ENCODE results near the gene DSCAM. TPM values are rescaled to one million over a fixed set of nuclear protein-coding genes. Genes with fewer than 3 reads are reported as not detected.
"Not testable (repeated sequence)": the region's sequence is repeated elsewhere in the genome, so short reads cannot be mapped to it uniquely, and the experiment has no call there.

DSCAM gene
- total RNA-seq, 2 experiments from 2014 or later = not detected

DNA sequence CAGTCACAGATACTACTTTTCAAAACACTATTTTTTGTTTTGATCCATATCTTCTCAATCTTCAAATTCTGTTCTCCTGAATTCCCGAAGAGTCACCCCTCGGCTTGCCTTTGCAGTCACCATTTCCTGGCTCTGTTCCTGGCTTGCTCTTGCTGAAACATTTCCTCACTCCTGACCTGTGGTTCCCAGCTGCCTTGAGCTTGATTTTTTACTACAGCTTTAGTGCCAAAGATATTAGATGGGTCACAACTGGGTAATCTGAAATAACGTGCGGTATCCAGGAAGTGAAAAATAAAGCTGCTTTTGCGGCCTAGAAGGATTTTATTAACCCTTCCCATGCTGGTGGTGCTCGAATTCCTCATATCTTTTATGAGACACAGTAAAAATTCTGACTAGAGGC lies 660.9 kb downstream of the DSCAM start:
- H3K36me3 Mint-ChIP-seq (ENCODE audit: low read depth) = no peaks in the 10 kb centered on the region
- no peak overlapping the region for H3K27ac Mint-ChIP-seq
- no peaks in the 10 kb centered on the region for H3K27me3 Mint-ChIP-seq
- DNase-seq = no peak
- H3K4me3 ChIP-seq (ENCODE audit: low read length) = no peak overlapping the region
- no peak for ATAC-seq (ENCODE audit: poor library complexity)
- intact Hi-C loops (cut with DNase I, micrococcal nuclease) = no loop called here
- POLR2A ChIA-PET = no interaction called here
- H3K4me1 ChIP-seq (ENCODE audit: insufficient read depth, low read length) = no peaks in the 10 kb centered on the region
- no peaks in the 10 kb centered on the region for H3K27me3 ChIP-seq (ENCODE audit: control insufficient read depth in 1 of 2, insufficient read depth in 2 of 2, low read length in 2 of 2)
- no peak overlapping the region for H3K27ac ChIP-seq (ENCODE audit: low read depth in 1 of 2, low read length in 2 of 2)
- H3K4me3 Mint-ChIP-seq = no peak overlapping the region
- peaks cover 0 to 36% of the 10 kb centered on the region in 2 experiments for H3K9me3 ChIP-seq (ENCODE audit: control insufficient read depth in 1 of 2, insufficient read depth in 1 of 2, low read length in 2 of 2)
- H3K4me1 Mint-ChIP-seq (ENCODE audit: low read depth) = no peaks in the 10 kb centered on the region
- no peaks in the 10 kb centered on the region for H3K36me3 ChIP-seq (ENCODE audit: insufficient read depth, low read length)
- peaks cover 13% of the 10 kb centered on the region for H3K9me3 Mint-ChIP-seq
- TF ChIP-seq, protein P1, sequence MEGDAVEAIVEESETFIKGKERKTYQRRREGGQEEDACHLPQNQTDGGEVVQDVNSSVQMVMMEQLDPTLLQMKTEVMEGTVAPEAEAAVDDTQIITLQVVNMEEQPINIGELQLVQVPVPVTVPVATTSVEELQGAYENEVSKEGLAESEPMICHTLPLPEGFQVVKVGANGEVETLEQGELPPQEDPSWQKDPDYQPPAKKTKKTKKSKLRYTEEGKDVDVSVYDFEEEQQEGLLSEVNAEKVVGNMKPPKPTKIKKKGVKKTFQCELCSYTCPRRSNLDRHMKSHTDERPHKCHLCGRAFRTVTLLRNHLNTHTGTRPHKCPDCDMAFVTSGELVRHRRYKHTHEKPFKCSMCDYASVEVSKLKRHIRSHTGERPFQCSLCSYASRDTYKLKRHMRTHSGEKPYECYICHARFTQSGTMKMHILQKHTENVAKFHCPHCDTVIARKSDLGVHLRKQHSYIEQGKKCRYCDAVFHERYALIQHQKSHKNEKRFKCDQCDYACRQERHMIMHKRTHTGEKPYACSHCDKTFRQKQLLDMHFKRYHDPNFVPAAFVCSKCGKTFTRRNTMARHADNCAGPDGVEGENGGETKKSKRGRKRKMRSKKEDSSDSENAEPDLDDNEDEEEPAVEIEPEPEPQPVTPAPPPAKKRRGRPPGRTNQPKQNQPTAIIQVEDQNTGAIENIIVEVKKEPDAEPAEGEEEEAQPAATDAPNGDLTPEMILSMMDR (IDR thresholded peaks at IDR 0.05) = no peak
- CTCF ChIA-PET = no interaction called here

DNA sequence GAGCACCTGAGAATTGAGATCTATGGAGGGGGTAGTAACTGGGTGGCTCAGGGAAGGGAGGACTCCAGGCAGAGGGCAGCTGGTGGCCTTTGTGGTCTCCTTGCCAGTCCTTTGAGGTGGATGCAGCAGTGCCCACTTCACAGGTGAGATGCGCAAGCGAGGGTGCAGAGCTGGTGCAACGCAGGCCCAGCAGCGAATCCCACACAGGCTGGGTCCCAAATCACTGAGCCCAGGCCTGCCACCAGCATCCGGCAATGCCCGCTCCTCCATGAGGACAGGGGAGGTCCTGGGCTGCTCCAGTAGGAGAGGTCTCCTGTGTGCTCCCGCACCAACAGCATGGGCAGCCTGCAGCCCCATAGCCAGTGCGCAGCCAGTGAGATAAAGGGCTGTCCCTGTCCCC lies 661.8 kb downstream of the DSCAM start:
- Histone ChIP-seq H3K4me1 (ENCODE audit: insufficient read depth, low read length) (no peaks in the 10 kb centered on the region), H3K4me3 (ENCODE audit: low read length) (no peak overlapping the region), H3K27me3 (ENCODE audit: control insufficient read depth in 1 of 2, insufficient read depth in 2 of 2, low read length in 2 of 2) (no peaks in the 10 kb centered on the region), H3K9me3 (ENCODE audit: control insufficient read depth in 1 of 2, insufficient read depth in 1 of 2, low read length in 2 of 2) (peaks cover 0 to 36% of the 10 kb centered on the region in 2 experiments), H3K36me3 (ENCODE audit: insufficient read depth, low read length) (no peaks in the 10 kb centered on the region), H3K27ac (ENCODE audit: low read depth in 1 of 2, low read length in 2 of 2) (no peak overlapping the region)
- Mint-ChIP-seq H3K36me3 (ENCODE audit: low read depth) (no peaks in the 10 kb centered on the region), H3K27me3 (no peaks in the 10 kb centered on the region), H3K4me3 (no peak overlapping the region), H3K27ac (no peak overlapping the region), H3K4me1 (ENCODE audit: low read depth) (no peaks in the 10 kb centered on the region), H3K9me3 (peaks cover 16% of the 10 kb centered on the region)
- ATAC-seq (ENCODE audit: poor library complexity) (no peak), DNase-seq (no peak)
- ChIA-PET CTCF (no interaction called here), POLR2A (no interaction called here)
- intact Hi-C loops (cut with DNase I, micrococcal nuclease) = no loop called here
- TF ChIP-seq, protein P1 (IDR thresholded peaks at IDR 0.05) = no peak

DNA sequence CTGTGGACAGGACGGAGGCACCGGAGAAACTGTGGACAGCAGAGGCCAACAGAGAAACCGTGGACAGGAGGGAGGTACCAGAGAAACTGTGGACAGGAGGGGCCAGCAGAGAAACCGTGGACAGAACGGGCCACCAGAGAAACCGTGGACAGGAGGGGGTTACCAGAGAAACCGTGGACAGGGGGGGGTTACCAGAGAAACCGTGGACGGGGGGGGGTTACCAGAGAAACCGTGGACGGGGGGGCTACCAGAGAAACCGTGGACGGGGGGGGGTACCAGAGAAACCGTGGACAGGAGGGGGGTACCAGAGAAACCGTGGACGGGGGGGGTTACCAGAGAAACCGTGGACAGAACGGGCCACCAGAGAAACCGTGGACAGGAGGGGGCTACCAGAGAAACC lies 664.5 kb downstream of the DSCAM start:
- H3K36me3 ChIP-seq (ENCODE audit: insufficient read depth, low read length); CTCF ChIA-PET; H3K4me3 ChIP-seq (ENCODE audit: low read length); H3K36me3 Mint-ChIP-seq (ENCODE audit: low read depth); POLR2A ChIA-PET; H3K27me3 Mint-ChIP-seq; H3K27me3 ChIP-seq (ENCODE audit: control insufficient read depth in 1 of 2, insufficient read depth in 2 of 2, low read length in 2 of 2); ATAC-seq (ENCODE audit: poor library complexity); H3K4me1 Mint-ChIP-seq (ENCODE audit: low read depth); H3K27ac ChIP-seq (ENCODE audit: low read depth in 1 of 2, low read length in 2 of 2); H3K4me1 ChIP-seq (ENCODE audit: insufficient read depth, low read length); H3K4me3 Mint-ChIP-seq; intact Hi-C loops (cut with DNase I, micrococcal nuclease); H3K27ac Mint-ChIP-seq: not testable (repeated sequence)
- peaks cover 0 to 43% of the 10 kb centered on the region in 2 experiments for H3K9me3 ChIP-seq (ENCODE audit: control insufficient read depth in 1 of 2, insufficient read depth in 1 of 2, low read length in 2 of 2)
- peaks cover 19% of the 10 kb centered on the region for H3K9me3 Mint-ChIP-seq
- peak in 2 of 14 experiments; percentile 15 to 40 for DNase-seq

GRCh38 chr21:40179166-40179565 lies 667.8 kb downstream of the DSCAM start:
- peaks cover 0 to 28% of the 10 kb centered on the region in 2 experiments for H3K9me3 ChIP-seq (ENCODE audit: control insufficient read depth in 1 of 2, insufficient read depth in 1 of 2, low read length in 2 of 2)
- H3K4me1 ChIP-seq (ENCODE audit: insufficient read depth, low read length) = no peaks in the 10 kb centered on the region
- Mint-ChIP-seq H3K36me3 (ENCODE audit: low read depth) (no peaks in the 10 kb centered on the region), H3K27me3 (peaks cover 6% of the 10 kb centered on the region), H3K4me3 (no peak overlapping the region), H3K9me3 (peaks cover 17% of the 10 kb centered on the region), H3K4me1 (ENCODE audit: low read depth) (no peaks in the 10 kb centered on the region), H3K27ac (no peak overlapping the region)
- ChIA-PET POLR2A (no interaction called here), CTCF (interaction anchor here (0.6 kb wide), 1 partner anchor 12 kb away, joined by 3 read pairs; no protein-coding TSS in a partner anchor)
- no peak overlapping the region for H3K27ac ChIP-seq (ENCODE audit: low read depth in 1 of 2, low read length in 2 of 2)
- no peaks in the 10 kb centered on the region for H3K36me3 ChIP-seq (ENCODE audit: insufficient read depth, low read length)
- TF ChIP-seq, protein P1 (IDR thresholded peaks at IDR 0.05) = no peak
- DNase-seq = no peak
- intact Hi-C loops (cut with DNase I, micrococcal nuclease) = no loop called here
- H3K4me3 ChIP-seq (ENCODE audit: low read length) = no peak overlapping the region
- no peak for ATAC-seq (ENCODE audit: poor library complexity)
- H3K27me3 ChIP-seq (ENCODE audit: control insufficient read depth in 1 of 2, insufficient read depth in 2 of 2, low read length in 2 of 2) = no peaks in the 10 kb centered on the region
